Prostate gland (tissue), 2 donors: ENCODE measurements around the gene LGALS13.

ENCODE experiments used
- CTCF ChIP-seq, 4 experiments: fragments of 200-600 bp in 2 of 4; fragments of 450-650 bp in 2 of 4; sonication (generic) in 2 of 4; IDR thresholded peaks; 1 replicate in 3 of 4; 2 replicates in 1 of 4; pipeline ENCODE4 v1.5.1; 2016 to 2019; ENCODE audit warnings: antibody characterized with exemption in 4 of 4, mild to moderate bottlenecking in 2 of 4, moderate library complexity in 2 of 4
- POLR2AphosphoS5 ChIP-seq: sonication (generic); formaldehyde crosslinking; IDR thresholded peaks from one replicate; pipeline ENCODE4 v1.6.1; 2017; ENCODE audit warnings: antibody characterized with exemption

DNA sequence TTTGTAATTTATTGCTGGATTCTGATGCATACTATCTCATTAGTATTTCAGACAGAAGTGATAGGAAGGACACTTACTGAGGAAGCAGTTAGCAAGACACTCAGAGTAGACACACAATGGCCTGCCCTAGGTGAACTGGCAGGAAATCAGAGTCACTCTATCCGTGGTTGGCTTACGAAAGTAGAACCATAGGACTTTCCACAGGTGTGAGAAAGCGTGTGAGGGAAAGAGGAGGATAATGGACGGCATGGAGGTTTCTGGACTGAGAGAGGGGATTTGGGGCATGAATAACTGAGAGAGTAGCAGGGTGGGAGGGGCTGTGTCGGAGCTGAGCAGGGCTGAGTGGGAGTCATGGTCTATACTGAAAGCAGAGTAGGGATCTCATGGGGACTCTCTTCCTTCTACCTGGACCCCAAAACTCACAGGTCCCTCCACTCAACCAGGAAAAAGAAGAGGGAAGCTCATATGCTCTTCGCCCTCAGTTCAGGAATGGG is 43.7 kb upstream of the LGALS13 start:
- TF ChIP-seq CTCF (IDR thresholded peaks at IDR 0.05) (no peak), POLR2AphosphoS5 (no peak)
